Body of pancreas (tissue), 4 donors: ENCODE measurements around the gene SLC38A8.

Source experiments
- POLR2A ChIP-seq, 3 donors: fragments of 450-650 bp; IDR thresholded peaks; one replicate each; pipeline ENCODE4 v1.6.1; 2016; ENCODE audit warnings: antibody characterized with exemption in 3 of 3, mild to moderate bottlenecking in 2 of 3
- TF ChIP-seq, protein P1 (sequence below), 7 experiments: fragments of 450-650 bp in 4 of 7; fragments of 200-600 bp in 3 of 7; sonication (generic) in 3 of 7; IDR thresholded peaks; one replicate each; pipeline ENCODE4 v1.5.1; 2016 to 2019; ENCODE audit warnings: antibody characterized with exemption in 7 of 7

DNA sequence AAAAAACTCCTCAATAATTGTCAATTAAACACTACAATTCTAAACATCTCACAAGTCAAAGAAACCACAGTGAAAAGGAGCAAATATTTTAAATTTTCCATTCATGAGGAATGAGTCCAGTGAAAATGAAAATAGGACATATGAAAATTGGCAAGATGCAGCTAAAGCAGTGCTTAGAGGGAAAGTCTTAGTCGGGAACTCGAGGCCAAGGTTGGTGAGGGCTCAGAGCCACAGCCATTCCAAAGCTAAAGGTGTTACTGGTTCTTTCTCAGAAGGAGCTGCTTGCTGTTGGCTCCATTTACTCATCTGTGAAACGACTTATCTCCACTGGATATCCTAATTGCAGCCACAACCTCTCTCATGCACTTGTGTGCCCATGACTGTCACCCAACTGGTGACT lies 6.5 kb downstream of the SLC38A8 start:
- TF ChIP-seq, protein P1, sequence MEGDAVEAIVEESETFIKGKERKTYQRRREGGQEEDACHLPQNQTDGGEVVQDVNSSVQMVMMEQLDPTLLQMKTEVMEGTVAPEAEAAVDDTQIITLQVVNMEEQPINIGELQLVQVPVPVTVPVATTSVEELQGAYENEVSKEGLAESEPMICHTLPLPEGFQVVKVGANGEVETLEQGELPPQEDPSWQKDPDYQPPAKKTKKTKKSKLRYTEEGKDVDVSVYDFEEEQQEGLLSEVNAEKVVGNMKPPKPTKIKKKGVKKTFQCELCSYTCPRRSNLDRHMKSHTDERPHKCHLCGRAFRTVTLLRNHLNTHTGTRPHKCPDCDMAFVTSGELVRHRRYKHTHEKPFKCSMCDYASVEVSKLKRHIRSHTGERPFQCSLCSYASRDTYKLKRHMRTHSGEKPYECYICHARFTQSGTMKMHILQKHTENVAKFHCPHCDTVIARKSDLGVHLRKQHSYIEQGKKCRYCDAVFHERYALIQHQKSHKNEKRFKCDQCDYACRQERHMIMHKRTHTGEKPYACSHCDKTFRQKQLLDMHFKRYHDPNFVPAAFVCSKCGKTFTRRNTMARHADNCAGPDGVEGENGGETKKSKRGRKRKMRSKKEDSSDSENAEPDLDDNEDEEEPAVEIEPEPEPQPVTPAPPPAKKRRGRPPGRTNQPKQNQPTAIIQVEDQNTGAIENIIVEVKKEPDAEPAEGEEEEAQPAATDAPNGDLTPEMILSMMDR (IDR thresholded peaks at IDR 0.05) = no peak
- no peak for TF ChIP-seq POLR2A (IDR thresholded peaks at IDR 0.05)
